Esophagus squamous epithelium (tissue), 4 donors: ENCODE data around the gene MICAL3.

Source experiments
- CTCF ChIP-seq, 6 experiments: fragments of 450-650 bp in 4 of 6; fragments of 200-600 bp in 2 of 6; sonication (generic) in 2 of 6; IDR thresholded peaks; one replicate each; pipeline ENCODE4 v1.5.1; 2016 to 2019; ENCODE audit warnings: antibody characterized with exemption in 6 of 6, mild to moderate bottlenecking in 4 of 6, moderate library complexity in 4 of 6
- POLR2A ChIP-seq, 4 donors: fragments of 450-650 bp; IDR thresholded peaks; one replicate each; pipeline ENCODE4 v1.6.1; 2017; ENCODE audit warnings: antibody characterized with exemption in 4 of 4, mild to moderate bottlenecking in 4 of 4, moderate library complexity in 3 of 4

- no peak for TF ChIP-seq CTCF (IDR thresholded peaks at IDR 0.05)
- no peak for TF ChIP-seq POLR2A (IDR thresholded peaks at IDR 0.05)
Observed at GRCh38 chr22:17858033-17858432, 166.3 kb downstream of the MICAL3 start.
